Raji (cell line): ENCODE results near the gene DACT2.

Source experiments
- POLR2A ChIP-seq: IDR thresholded peaks from 2 replicates; pipeline ENCODE4 v1.6.1; 2011; ENCODE audit warnings: low read depth, low read length, control low read depth; ENCODE audit not compliant: insufficient read depth

The DACT2 gene

DNA sequence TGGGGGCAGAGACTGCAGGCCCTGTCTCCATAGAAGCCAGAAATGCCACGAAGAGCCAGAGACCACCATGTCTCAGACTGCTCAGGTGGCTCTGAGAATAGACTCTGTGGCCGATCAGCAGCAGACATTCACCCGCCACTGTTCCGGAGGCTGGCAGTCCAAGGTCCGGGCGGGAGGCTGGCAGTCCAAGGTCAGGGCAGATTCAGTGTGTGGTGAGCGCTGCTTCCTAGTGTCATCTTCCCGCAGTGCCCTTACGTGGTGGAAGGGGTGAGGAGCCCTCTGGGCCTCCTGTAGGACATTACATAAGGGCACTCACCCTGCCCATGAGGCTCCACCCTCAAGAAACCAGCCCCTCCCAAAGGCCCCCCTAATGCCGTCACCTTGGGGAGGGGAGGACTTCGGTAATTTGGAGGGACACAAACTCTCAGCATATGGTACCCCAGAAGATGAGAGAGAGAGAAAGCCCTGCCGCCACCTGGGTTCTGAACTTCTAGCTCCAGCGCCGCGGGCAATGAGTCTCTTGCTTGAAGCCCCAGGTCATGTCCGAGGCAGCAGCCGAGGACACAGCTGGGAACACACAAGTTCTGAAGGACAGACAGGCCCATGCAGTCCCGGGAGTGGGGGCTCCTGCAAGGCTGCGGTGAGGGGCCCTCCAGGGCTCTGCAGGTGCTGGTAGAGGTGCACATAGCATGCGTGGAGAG, 36.4 kb downstream of the DACT2 start:
- TF ChIP-seq POLR2A: no peak

DNA sequence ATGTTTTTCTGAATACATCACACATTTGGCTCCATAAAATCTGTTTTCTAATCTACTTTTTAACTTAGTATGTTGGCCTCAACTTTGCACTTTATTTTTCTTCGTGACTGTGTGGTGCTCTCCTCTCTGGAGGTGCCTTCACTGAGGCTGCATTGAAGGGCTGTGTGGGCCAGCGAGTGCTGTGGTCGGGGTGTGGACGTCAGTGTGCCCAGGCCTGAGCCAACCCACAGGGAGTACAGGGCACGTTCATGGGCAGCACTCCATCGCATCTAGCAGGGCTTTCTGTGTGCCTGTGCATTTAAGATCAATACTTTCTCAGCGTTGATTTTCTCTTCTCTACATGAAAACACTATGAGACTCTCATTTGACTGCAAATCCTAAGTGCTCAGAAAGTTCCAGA, 37.8 kb downstream of the DACT2 start:
- TF ChIP-seq POLR2A: no peak

DNA sequence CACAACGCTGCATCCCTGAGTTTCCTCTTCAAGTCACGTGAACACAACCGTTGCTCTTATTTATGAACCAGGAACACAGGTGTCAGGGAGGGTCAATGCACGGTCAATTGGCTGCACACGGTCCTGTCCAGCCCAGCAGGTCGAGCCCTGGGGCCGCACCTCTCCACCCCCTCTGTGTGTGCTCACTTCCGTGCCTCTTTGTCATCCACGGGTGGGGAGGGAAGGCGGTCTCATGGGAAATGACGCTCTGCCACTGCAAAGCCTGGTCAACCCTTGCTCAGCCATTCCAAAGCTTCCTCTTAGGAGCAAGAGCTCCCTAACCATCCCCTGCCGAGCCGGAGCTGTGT, 38.7 kb downstream of the DACT2 start:
- no peak for TF ChIP-seq POLR2A

DNA sequence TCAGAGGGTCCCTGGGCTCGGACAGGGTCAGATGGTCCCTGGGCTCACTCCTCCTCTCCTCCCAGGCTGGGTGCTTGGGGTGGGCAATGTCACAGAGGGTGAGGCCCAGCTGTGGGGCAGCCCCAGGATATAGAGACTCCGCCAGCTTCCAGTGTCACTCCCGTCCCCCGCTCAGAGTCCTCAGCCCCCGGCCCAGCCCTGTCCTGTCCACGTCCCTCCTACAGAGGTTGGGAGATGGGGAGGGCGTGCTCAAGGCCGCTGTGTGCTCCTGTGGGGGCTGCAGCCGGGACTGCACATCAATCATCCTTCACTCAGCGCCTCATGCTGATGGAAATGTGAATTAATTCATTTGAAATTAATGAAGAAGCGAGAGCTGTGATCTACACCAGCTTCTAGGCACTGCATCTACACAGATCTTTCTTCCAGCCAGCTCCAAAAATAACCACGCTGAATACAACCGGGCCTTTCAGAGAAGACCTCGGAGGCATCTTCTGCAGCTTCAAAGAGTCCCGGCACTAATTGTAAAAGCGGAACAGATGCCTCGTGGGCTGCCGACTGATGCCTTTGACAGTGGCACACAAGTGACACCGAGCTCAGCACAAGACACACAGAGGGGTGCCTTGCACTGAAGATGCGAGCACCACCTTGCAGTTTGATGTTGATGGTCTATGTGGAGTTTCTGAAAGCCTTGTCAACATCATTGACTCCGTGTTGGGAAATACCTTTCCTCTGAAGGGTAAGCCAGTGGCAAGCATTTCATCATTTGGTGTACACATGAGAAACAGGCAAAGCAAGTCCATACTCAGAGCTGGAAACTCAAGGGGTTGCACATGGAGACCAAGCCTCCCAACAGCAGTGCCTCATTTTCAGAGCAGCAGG, 39.3 kb downstream of the DACT2 start:
- no peak for TF ChIP-seq POLR2A

DNA sequence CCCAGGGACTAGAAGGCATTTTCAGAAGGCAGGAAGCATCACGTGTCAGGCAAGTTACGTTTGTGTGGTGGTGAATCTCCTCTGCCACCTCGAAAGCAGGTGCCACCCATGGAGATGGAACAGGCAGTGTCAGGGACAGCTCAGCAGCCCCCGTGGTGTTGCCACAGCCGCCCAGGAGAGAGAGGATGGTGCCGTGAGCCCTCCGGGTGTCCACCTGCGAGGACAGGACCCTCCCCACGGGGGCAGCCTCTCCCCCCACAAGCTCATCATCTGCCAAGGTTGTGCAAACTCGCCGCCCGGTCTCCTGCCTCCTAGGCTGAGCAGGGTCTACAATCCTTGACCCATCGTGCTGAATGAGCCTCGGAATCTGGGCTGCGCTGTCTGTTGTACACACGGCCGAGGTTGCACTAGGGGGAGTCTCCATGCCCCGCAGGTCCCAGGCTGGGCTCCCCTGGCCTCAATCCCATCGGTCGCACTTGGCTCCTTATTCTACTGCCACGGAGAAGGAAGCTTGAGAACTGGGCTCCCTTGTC, 40.1 kb downstream of the DACT2 start:
- TF ChIP-seq POLR2A: no peak

DNA sequence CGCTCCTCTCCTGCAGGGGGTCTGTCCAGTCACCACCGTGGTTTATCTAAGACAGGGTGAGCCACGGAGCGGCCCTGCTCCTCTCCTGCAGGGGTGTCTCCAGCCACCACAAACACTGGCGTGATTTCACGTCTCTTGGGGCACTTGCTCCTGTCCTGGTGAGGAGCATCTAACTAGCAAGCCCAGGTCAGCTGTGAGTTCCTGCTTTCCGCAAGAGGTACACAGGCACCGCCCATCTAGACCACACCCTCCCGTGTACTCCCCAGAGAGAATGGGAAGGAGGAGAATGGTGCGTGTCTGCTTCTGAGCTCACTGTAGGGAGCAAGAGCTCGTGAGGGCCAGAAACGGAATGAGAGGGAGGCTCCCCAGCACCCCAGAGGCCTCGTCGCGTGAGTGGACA, 40.7 kb downstream of the DACT2 start:
- no peak for TF ChIP-seq POLR2A

DNA sequence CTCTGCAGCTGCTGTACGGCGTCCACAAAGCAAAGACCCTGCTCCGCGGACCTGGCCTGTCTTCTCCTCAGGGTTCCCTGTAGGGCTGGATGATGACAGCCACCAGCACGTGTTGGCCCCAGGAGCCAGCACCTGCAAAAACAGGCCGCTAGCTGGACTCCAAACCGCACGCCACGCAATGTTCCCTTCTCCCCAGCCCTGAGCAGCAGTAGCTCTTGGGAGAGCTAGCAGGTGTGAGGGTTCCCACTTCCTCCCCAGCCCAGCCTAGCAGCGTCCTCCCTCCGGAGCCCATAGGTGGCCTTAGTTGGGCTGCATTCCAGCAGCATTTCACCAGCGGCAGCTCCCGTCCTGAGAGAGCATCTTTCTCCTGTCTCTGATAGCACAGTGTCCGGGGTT, 42.3 kb downstream of the DACT2 start:
- TF ChIP-seq POLR2A: no peak

DNA sequence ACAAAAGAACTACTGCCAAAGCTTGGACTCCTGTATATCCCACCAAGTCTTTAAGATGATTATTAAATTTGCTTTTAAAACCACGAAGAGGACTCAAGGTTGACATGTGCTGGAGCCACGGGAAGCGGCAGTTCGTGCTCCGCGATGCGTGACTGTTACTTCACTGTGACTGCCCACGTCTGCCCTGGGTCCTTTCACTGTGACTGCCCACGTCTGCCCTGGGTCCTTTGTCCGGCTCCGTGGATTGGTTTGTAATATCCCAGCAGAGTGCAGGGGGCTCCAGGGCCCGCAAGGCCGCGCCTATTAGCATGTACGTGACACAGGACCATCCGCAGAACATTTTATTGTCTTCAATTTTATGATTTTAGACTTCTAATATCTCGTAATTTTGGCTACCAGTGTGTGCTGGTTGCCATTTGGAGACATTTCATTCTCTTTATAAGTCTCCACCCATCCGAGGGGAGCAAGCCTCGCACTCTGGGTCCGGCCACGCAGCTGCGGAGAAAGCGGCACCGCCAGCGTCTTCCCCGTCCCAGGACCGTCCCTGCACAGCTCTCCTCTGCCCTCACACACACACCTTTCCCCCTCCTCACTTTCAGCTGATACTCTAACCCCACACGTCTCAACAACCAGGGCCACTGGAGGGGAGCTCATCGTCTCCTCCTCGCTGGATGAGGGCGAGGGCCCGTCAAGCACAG, 42.9 kb downstream of the DACT2 start:
- TF ChIP-seq POLR2A: no peak

DNA sequence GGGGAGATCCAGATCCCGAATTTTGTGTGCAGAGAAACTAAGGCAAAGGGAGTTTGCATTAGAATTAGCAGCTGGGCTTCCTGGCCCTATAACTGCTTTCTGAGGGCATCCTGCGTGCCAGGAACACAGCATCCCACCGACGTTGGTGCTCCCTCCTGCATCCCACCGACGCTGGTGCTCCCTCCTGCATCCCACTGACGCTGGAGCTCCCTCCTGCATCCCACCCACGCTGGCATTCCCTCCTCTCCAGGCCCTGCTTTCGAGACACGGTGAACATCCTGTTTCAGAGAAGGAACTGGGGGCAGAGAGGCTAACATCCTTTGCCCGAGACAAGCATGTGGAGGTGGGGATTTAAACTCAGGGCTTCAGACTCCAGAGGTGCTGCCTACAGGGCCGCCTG, 44.4 kb downstream of the DACT2 start:
- no peak for TF ChIP-seq POLR2A

DNA sequence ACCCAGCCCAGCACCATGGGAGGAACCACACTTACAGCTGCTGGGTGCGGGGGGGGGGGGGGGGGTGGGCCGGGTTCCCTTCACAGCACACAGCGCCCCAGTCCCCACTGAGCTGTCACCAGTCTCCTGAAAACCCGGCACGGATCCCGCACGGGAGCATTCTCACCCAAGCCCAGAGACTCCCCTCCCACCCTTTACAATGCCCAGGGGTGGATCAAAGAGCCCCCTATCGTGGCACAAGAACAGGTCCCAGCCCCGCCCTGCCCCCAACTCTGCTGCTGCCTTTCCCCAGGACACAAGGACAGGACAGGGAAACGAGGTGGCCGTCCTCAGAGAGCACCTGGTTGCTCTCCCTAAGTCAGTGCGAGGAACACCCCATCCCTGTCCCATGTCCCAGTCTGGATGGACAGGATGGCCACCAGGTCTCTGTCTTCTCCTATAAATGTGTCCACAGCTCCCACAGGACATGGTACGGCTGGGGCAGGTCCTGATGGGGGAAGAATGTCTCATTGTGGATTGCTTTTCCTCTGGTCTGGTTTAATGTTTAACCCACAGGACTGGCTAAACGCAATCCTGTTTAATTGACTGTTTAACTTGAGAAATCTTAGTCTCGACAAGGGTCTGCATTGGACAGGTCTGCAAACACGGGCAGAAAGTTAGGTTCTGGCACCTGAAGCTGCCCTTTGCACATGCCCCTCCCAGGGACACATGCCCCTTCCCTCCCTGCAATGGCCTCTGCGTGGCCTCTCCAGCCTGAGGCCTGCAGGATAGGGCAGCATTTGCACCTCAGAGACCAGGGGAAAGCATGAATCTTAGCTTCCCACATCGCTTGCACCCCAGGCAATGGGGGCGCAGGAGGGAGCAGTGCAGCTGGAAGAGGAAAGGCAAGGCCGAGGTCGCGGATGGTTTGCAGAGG, 45.3 kb downstream of the DACT2 start:
- no peak for TF ChIP-seq POLR2A

DNA sequence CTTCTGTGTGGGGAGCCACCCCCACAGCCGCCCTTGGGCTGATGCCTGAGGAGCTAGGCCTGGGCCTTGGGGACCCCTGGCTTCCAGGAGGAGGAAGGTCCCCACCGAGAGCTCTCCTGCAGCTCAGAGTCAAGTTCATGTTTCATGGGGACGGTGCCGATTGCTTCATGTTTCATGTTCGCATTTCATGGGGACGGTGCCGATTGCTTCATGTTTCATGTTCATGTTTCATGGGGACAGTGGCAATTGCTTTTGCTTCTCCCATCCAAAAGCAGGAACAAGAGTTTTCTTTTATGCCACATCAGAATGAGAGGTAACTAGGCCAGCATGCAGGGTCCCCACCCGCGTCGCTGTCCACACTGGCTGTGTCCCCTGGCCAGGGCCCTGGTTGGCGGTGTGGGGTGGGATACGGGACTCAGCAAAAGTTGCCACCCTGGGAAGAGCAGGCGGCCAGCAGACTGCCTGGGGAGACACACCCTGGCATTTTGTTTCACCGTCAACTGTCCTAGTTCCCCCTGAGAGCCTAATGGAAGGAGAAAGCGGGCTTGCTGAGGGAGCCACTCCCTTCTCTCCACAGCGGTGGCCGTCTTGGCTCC, 46.0 kb downstream of the DACT2 start:
- TF ChIP-seq POLR2A: no peak

DNA sequence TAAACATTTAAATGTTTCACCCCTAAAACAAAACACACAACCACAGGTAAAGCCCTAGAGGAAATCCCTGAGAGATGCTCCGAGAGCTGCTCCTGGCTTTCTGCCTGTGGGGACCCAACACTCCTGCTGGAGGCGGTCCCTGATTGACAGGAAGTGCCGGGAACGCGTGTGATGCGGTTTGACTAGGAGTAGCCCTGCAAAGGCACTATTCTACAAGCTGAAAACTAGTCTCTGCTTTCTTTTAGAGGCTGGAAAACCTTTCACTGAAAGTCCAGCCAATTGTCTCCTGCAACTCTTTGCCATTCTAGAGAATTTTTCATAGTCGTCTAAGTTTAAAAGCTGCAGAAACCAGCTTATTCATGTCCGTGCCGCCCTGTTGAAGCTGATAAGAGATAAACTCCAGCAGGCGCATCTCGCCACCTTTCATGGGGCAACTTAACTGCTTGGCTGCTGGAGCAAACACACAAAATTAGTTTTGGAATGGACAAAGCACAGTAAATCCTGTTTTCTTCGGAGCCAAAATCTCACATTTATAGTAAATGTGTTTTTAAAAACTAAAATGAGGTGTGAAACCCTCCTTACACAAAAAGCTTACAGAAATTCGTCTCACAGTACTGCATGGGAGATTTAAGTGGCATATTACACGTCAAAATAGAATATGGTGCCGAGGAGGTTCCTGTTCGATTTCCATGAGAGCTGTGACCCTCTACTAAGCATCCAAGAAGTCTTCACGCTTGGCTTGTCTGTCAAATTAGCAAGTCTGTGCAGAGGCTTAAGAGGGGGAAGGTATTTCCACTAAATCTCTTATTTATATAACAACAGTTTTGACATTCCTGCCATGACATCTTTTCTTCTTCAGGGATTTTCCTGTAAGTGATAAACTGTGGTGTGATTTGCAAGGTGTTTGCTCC, 46.9 kb downstream of the DACT2 start:
- TF ChIP-seq POLR2A: no peak
